HL-60/S4 (cell line): Measurements from ENCODE around the gene C2CD3.

Source experiments
- in situ Hi-C: fragments of 300-500 bp; cut with MboI; formaldehyde crosslinking; loops from 2 replicates; pipeline ENCODE4 v1.14.3; 2022; ENCODE audit warnings: low sequenced_read_pairs

Gene C2CD3

DNA sequence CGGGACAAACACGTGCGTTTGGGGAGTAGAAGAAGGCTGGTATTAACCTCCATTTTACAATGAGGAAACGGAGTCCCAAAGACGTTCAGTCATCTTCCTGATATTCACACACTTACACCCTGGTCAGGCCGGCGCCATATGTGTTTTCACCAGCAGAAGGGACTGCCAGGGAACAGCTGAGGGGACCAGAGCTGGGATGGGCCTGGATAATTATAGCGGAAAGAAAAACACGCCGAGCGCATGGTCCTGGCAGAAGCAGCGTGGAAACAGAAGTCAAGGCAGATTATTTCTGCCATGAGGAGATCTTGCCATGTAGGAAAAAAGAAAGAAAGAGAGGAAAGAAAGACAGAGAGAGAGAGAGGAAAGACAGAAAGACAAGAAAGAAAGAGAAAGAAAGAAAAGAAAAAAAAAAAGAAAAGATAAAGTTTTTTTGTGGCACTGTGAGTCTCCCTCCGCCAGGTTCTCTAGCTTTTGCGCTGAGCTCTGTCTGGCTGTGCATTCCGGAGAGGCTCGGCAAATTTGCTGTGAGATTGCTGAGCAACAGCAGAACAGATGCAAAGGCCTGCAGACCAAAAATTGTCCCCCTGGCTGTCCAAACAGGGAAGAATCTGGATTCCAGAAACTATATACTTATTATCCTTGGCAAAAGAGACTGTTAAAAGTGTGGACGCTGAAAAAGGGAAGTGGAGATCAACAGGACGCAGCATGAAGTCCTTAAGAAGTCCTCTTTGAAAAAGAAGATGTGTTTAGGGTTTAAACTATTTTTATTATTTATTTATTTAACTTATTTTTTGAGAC, 186.9 kb downstream of the C2CD3 start:
- in situ Hi-C loops, result no loop called here

DNA sequence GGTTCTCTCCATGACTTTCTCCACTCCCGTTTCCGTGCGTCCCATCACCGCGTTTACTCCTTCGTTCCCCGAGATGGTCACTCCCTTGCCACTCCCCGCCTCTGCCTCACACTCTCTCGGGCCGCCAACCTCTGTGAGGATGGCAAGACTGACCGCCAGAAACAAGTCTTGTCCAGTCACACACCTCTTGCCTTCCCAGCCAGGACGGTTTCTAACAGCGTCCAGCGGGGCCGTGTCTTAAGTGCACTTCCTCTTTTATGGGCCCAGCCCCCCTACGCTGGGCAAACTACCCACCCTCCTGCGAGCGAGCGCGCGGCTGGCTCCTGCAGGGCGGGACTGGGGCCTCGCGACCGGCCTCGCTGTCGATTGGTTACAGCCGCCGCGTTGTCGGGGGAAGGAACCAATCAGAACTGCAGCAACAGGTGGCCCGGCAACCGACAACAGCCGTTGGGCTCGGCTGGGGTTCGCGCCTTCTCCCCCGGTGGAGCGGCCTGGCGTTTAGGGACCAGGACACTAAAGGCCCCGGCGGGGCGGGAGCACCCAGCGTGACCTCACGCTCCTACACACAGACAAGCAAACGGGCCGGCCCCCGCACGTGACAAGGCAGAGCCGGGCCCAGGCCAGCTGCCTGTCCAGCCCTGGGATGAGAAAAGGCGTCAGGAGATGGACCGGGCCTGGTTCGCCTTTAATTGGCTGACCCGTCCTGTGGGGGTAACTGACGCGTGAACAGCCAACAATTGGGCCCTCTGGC, 187.6 kb downstream of the C2CD3 start:
- in situ Hi-C loops, result no loop called here

GRCh38 chr11:73982595-73982989, 188.2 kb downstream of the C2CD3 start, which contains the start of gene UCP2:
TSS of gene UCP2 (minus strand) at chr11:73982843. CDS start at chr11:73978378, 4,465 bp downstream.
- in situ Hi-C loops, result no loop called here

DNA sequence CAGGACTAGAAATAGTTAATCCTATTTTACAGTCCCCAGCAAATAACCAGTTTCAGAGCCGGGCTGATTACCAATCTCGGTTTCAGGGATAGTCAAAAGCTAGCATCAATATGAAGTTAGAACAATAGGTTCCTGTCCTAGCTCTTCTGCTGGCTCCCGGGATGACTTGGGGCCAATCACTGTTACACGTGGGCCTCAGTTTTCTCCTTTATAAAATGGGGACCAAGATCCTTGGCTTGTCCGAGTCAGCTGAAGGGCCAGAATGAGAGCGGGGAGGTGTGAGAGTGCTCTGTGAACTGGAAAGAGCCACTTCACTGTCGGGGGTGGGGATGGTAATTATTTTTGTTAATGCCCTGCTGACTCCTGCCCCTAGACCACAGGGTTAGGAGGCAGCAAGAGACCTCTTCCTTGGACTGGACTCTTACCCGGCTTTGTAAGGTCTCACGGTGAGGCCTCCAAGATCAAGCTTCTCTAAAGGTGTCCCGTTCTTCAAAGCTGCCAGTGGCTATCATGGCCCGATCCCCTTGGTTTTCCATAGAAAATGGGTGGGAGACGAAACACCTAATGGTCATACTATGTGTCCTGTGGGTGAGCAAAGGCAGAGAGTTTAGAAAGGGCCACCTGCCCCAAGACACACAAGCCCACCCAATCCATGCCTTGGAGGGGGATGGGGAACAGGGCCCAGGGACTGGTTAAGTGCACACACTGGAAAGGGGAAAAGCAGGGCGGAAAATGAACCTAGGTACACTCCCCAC, 189.6 kb downstream of the C2CD3 start:
- in situ Hi-C loops, result no loop called here

DNA sequence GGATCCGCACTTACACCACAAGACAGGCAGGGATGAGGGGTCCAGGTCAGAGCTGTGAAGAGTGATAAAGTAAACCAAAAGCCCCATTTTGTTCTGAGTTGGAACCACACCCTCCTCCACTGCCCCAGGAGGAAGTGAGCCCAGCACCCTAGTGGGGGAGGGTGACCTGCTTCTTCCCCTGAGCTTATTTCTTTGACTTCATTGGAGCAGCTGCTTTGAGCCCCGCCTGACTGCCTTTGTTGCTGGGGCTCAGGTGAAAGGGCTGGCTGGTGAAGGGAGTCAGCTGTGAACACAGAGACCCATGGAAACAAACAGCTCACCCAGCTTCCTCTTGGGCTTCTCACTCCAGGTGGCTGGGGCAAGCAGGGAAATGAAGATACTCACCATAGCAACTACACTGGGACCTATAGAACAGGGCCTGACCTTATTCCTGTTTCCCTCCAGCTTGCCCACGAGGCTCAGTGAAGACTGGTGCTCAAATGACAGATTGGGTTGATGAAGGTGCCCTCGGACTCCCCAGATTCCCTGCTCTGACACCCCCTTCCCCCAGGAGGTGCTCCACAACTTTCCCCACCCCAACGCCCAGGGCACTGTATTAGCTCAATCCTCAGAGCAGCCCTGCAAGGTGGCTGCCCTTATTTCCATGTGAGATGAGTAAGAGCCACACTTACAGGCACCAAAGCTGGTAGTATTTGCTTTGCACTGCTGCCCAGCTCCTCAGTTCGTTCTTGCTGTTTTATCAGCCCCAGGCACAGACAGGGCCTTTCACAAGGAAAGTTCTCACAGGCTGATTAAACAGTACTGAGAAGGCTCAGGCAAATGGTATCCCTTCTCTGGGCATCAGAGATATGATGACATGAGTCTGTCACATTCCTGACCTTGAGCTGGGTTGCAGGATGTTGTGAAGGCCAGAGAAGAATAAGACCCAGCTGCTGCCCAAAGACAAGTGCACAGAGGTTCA, 190.5 kb downstream of the C2CD3 start:
- in situ Hi-C loops, result no loop called here

DNA sequence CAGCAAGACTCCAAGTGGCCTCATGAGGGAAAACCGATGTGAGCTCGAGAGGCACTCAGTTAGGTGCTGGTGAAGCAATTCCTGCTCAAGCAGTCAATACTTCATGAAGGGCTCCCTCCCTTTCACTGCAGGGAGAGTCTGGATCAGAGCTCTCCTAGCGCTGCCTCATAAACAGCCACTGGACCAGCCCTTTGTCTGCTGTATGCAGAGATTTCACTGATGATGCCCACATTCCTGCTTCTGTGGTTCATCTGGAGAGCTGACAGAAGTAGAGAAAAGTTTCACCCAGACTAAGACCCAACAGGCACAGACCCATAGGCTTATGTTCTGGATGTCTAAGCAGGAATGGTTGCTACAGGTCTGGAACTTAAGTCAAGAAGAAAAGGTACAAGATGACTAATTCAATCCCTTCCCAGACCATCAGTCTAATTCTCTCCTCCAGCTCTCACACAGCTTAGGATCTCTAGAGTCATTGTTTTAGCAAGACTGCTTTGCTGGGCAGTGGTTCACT, 192.2 kb downstream of the C2CD3 start:
- in situ Hi-C loops, result no loop called here

DNA sequence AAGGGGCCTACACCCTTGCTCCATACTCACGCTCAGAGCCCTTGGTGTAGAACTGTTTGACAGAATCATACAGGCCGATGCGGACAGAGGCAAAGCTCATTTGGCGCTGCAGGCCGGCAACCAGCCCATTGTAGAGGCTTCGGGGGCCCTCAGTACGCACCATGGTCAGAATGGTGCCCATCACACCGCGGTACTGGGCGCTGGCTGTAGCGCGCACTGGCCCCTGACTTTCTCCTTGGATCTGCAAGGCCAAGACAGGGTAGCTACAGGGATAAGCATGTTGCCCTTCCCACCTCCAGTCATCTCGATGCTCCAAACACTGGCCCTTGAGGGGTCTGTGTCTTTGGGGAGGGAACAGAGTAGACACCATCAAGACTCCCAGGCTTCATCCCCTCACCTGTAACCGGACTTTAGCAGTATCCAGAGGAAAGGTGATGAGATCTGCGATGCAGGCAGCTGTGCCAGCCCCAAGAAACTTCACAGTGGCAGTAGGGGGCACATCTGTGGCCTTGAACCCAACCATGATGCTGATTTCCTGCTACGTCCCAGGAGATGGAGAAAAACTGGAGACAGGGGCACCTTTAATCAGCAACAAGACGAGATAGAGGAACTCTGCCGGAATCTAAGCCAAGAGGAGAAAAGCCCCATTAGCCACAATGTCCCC, 192.8 kb downstream of the C2CD3 start:
- in situ Hi-C loops, result no loop called here

DNA sequence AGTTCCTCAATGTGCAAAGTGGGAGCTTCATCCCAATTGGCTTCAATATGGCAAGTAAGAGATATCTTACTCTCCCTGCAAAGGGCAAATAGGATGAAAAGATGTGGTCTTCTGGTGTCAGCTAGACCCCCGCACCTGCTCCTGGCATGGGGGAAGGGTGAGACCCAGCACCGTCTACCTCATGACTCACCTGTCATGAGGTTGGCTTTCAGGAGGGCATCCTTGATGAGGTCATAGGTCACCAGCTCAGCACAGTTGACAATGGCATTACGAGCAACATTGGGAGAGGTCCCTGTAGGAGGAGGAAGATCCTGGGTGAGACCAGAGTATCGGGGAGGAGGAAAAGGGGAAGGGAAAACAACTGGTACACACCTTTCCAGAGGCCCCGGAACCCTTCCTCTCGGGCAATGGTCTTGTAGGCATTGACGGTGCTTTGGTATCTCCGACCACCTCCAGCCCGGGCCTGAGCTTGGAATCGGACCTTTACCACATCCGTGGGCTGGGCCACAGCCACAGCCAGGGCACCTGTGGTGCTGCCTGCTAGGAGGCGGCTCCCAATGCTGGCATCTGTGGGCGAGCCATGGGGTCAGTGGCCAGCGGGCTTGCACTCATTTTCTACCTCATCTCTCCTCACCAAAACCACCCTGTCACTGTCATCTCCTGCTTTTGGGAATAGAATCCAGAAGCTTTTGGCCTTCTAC, 194.2 kb downstream of the C2CD3 start:
- in situ Hi-C loops, result no loop called here

DNA sequence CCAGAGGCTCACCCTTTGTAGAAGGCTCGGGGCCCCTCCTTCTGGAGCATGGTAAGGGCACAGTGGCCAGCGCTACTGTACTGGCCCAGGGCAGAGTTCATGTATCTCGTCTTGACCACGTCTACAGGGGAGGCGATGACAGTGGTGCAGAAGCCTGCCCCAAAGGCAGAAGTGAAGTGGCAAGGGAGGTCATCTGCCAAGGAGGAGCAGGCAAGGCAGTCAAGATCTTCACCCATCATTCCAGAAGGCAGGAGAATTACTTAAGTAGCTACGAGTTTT, 195.4 kb downstream of the C2CD3 start:
- in situ Hi-C loops, result no loop called here

DNA sequence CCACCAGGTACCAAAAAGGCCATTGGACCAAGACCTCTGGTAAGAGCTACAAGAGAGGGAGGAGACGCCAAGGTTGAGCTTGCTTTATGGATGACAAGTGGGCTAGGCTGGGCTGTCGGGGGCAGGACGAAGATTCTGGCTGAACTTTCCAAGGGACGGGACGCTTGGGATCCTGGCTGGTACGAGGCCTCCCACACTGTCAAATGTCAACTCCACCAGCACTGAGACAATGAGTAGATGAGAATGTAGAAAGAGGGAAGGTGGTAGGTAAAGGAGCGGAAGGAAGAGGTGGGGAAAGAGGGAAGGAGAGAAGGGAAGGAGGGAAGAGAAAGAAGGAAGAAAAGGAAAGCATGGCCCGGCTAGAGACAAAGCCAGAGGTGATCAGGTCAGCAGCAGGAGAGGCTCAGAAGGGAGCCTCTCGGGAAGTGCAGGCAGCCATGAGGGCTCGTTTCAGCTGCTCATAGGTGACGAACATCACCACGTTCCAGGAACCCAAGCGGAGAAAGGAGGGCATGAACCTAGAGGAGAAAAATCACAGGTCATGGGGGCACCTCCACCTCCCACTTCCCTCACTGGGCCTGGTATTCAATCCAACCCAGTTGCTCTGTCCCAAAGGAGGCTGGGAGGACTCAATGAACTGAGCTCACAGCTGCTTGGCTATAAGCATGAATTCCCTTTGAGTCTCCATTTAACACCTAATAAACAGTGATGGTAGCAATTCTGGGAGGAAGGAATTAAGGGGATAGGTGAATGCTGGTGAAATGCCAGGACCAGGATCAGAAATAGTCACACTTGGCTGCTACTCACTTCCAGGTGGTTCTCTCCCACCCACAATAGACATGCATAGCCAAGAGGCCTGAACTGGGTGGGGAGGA, 196.0 kb downstream of the C2CD3 start:
- in situ Hi-C loops, result loop anchor here (25.0 kb wide), 1 partner anchor 487 kb away; the partner anchor contains the start of gene KCNE3

GRCh38 chr11:73972620-73973449, 198.0 kb downstream of the C2CD3 start:
- in situ Hi-C loops, result loop anchor here (25.0 kb wide), 1 partner anchor 489 kb away; the partner anchor contains the start of gene KCNE3

GRCh38 chr11:73972187-73972586, 198.6 kb downstream of the C2CD3 start:
- in situ Hi-C loops, result loop anchor here (25.0 kb wide), 1 partner anchor 490 kb away; the partner anchor contains the start of gene KCNE3

GRCh38 chr11:73971175-73971719, 199.6 kb downstream of the C2CD3 start:
- in situ Hi-C loops, result loop anchor here (25.0 kb wide), 1 partner anchor 491 kb away; the partner anchor contains the start of gene KCNE3

DNA sequence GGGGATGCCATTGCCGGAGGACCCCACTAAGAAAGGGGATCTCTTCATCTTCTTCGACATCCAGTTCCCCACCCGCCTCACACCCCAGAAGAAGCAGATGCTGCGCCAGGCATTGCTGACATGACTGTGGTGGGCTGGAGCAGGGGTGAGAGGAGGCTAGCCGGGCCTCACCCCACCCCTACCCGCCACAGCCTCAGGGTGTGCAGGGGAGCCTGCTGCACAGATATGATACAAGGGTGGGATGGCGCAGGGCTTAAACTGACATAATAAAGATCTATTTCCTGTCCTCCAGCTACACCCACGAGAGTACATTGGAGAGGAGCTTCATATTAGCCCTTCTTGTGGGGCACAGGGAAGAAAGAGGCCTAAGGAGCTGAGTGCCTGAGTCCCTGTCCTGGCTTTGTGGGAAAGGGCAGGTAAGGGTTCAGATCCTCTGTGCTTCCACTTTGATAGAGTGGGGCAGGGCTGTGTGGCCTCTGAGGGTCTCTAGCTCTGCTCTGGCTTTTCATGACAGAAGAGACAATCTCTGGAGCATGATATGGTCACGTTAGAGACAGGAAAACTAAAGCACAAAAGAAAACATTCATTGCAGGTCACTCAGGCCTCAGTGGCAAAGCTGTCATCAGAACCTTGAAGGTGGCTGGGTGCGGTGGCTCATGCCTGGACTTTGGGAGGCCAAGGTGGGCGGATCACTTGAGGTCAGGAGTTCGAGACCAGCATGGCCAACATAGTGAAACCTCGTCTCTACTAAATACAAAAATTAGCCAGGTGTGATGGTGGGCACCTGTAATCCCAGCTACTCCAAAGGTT, 200.6 kb downstream of the C2CD3 start:
- in situ Hi-C loops, result loop anchor here (25.0 kb wide), 1 partner anchor 492 kb away; the partner anchor contains the start of gene KCNE3

DNA sequence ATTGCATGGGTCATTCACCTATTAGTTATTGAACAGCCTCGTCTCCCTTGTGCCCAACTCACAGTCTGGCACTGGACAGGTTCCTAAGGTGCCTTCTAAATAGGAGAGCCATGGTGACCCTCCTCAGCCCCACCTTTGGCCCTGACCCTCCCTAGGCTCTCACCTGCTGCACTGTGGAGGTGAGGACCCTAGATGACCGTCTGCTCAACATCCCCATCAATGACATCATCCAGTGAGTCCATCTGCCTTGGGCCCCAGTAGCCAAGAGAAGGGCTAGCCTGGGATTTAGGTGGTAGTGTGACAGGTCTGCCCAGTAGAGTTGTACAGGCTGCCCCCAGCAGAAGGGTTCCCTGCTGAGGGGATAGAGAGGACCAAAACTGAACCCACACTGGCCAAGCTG, 201.7 kb downstream of the C2CD3 start:
- in situ Hi-C loops, result loop anchor here (25.0 kb wide), 1 partner anchor 493 kb away; the partner anchor contains the start of gene KCNE3
